ENCODE data around the gene DCTN4. TPM values are rescaled to one million over a fixed set of nuclear protein-coding genes. Genes with fewer than 3 reads are reported as not detected.
"Not testable (repeated sequence)": the region's sequence is repeated elsewhere in the genome, so short reads cannot be mapped to it uniquely, and the experiment has no call there.

Gene DCTN4
- total RNA-seq, 1 donor from 2014 or later, result 23.1 TPM

GRCh38 chr5:150778517-150779396, 19.9 kb upstream of the DCTN4 start, which contains the start of gene SMIM3:
Gene SMIM3 (plus strand): TSS chr5:150778757. CDS start chr5:150795441, 16,684 bp downstream.
- ATAC-seq, result peak; percentile 92
- DNase-seq (ENCODE audit: low spot score), result peak; percentile 78

GRCh38 chr5:150778088-150778516, 19.3 kb upstream of the DCTN4 start:
- ATAC-seq, result peak; percentile 17
- DNase-seq (ENCODE audit: low spot score), result no peak

- ATAC-seq (no peak), DNase-seq (ENCODE audit: low spot score) (no peak)
Measured at GRCh38 chr5:150777685-150778084, 18.9 kb upstream of the DCTN4 start.

GRCh38 chr5:150774145-150774544, 15.3 kb upstream of the DCTN4 start:
- DNase-seq (ENCODE audit: low spot score), result no peak
- no peak for ATAC-seq

- ATAC-seq (no peak), DNase-seq (ENCODE audit: low spot score) (no peak)
Measured at GRCh38 chr5:150771034-150771795, 12.4 kb upstream of the DCTN4 start.

GRCh38 chr5:150766251-150766650, 7.4 kb upstream of the DCTN4 start:
- ATAC-seq (no peak), DNase-seq (ENCODE audit: low spot score) (no peak)

GRCh38 chr5:150765799-150766169, 7.0 kb upstream of the DCTN4 start:
- no peak for DNase-seq (ENCODE audit: low spot score)
- no peak for ATAC-seq

- DNase-seq (ENCODE audit: low spot score) (no peak), ATAC-seq (no peak)
Measured at GRCh38 chr5:150765011-150765798, 6.4 kb upstream of the DCTN4 start.

GRCh38 chr5:150764530-150764929, 5.7 kb upstream of the DCTN4 start:
- DNase-seq (ENCODE audit: low spot score) (no peak), ATAC-seq (peak; percentile 21)

- DNase-seq (ENCODE audit: low spot score), result peak; percentile 67
- peak; percentile 11 for ATAC-seq
Measured at GRCh38 chr5:150763023-150763769, 4.4 kb upstream of the DCTN4 start.

GRCh38 chr5:150762211-150762610, 3.4 kb upstream of the DCTN4 start:
- DNase-seq (ENCODE audit: low spot score) (no peak), ATAC-seq (no peak)

GRCh38 chr5:150759334-150759583, 442 bp upstream of the DCTN4 start:
- ATAC-seq, result no peak
- DNase-seq (ENCODE audit: low spot score), result no peak

GRCh38 chr5:150758203-150758530, 650 bp downstream of the DCTN4 start:
- ATAC-seq (peak; percentile 36), DNase-seq (ENCODE audit: low spot score) (no peak)

GRCh38 chr5:150757087-150757649, 1.6 kb downstream of the DCTN4 start:
- no peak for ATAC-seq

GRCh38 chr5:150753863-150754262, 5.0 kb downstream of the DCTN4 start:
- ATAC-seq, result no peak

More at GRCh38 chr5:150757087-150757649, 1.6 kb downstream of the DCTN4 start:
- no peak for DNase-seq (ENCODE audit: low spot score)

GRCh38 chr5:150753463-150753862, 5.4 kb downstream of the DCTN4 start:
- no peak for ATAC-seq
- DNase-seq (ENCODE audit: low spot score), result no peak

More at GRCh38 chr5:150753863-150754262, 5.0 kb downstream of the DCTN4 start:
- no peak for DNase-seq (ENCODE audit: low spot score)

GRCh38 chr5:150751096-150751891, 7.5 kb downstream of the DCTN4 start:
- DNase-seq (ENCODE audit: low spot score) (no peak), ATAC-seq (no peak)

- DNase-seq (ENCODE audit: low spot score), result no peak
- no peak for ATAC-seq
Measured at GRCh38 chr5:150750469-150750868, 8.3 kb downstream of the DCTN4 start.

- not testable (repeated sequence) for ATAC-seq; DNase-seq (ENCODE audit: low spot score)
Measured at GRCh38 chr5:150743142-150743488, 15.7 kb downstream of the DCTN4 start.

Measured in left lobe of liver (tissue), 2 donors.